ENCODE data around the gene FOXN3.
"Not testable (repeated sequence)": the region's sequence is repeated elsewhere in the genome, so short reads cannot be mapped to it uniquely, and the experiment has no call there.

Gene FOXN3

DNA sequence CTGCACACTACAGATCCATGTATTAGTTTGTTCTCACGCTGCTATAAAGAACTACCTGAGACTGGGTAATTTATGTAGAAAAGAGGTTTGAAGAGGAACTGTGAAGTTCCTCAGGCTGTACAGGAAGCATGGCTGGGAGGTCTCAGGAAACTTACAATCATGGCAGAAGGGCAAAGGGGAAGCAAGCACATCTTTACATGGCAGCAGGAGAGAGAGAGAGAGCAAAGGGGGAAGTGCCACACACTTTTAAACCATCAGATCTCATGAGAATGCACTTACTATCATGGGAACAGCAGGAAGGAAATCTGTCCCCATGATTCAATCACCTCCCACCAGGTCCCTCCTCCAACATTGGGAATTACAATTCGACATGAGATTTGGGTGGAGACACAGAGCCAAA, 265.3 kb downstream of the FOXN3 start:
- not testable (repeated sequence) for DNase-seq

DNA sequence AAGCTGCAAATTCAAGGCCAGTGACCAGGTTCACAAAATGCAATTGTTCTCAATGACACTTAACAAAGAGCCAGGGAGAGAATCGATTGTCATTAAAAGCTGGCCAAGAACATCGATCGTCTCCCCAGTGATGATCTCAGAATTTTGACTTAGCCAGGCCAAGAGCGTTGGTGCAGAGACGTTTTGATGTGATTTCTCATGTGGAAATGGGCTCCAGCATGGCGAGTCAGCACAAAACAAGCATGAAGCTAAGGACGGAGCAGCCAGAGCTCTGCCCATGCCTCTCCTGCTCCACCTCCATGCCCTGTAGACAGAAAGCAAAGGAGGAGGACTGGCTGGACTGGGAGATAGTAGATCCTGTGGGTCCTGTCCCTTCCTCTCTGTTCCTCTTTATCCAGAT, 270.8 kb downstream of the FOXN3 start:
- DNase-seq = no peak

- DNase-seq = no peak
These were observed 272.4 kb downstream of the FOXN3 start for GRCh38 chr14:89144642-89145041.

- no peak for DNase-seq
These were observed 273.0 kb downstream of the FOXN3 start for GRCh38 chr14:89144066-89144465.

GRCh38 chr14:89143595-89143994, 273.4 kb downstream of the FOXN3 start:
- no peak for DNase-seq

DNA sequence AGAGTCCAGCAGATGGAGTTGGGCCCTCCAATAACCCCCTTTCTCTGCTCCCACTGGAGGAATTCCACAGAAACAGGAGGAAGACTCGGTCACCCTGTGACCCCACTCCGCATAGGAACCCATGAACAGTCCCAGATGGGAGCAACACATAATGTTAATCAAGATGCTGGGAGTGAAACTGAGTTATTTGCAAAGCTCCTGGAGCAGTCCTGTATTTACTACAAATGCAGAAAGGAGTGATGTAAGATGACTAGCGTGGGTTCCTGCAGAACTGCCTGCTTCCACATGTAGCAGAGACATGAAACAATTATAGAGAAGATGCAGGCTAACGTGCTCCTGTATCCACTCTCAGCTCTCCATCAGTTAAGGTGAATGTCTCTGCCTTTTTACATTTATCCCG, 274.7 kb downstream of the FOXN3 start:
- DNase-seq = no peak

- DNase-seq = no peak
These were observed 275.2 kb downstream of the FOXN3 start for GRCh38 chr14:89141862-89142261.

DNA sequence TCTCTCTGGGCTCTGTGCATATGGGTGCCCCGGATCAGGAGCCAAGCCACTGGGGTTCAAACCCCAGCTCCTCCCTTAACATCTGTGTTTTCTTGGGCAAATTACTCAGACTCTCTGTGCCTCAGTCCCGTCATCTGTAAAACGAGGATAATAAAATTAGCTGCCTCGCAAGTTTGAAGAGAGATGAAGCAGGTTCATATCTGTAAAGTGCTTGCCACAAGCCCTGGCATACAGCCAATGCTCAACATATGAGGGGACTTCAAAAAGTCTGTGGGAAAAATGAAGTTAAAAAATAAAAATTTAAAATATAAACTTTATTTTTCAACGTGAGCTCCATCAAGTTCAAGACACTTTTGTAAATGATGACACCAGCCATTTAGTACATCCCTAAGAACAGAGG, 276.7 kb downstream of the FOXN3 start:
- DNase-seq = no peak

DNA sequence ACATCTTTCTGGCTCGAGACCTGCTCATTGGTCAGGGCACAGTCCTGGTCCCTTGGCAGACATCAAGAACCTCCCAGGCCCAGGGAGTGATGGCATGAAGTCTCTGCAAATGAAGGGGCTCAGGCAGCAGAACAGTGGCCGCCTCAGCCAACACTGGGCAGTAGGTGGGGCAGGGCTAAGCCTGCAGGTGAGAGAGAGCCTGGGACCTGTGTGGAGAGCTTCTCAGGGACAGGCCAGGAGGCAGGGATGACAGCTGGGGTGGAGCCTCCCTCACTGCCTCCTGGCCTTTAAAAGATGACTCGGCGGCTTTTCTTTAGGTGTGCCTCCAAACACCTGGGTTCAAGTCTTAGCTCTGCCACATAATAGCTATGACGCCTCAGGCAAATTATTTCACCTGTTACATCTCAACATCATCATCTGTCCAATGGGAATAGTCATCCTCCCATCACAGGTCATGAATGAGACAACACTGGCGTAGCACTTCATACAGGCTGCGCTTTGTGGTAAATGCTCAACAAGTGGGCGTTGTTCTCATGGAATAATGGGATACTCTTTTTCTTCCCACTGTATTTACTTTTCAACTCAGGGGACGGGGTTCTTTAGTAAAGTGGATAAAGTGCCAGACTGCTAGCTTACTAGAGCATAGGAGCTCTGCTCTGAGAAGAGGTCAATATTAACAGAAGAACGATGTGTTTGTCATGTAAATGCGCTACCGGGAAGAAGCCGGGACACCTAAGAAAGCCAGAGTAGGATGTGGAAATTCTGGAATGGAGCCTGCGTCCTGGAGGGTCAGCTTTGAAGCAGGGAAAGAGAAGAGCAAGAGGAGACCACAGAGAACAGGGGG, 277.4 kb downstream of the FOXN3 start:
- no peak for DNase-seq

GRCh38 chr14:89138846-89139245, 278.2 kb downstream of the FOXN3 start:
- no peak for DNase-seq

- no peak for DNase-seq
These were observed 279.4 kb downstream of the FOXN3 start for GRCh38 chr14:89137526-89138163.

- no peak for DNase-seq
These were observed 280.4 kb downstream of the FOXN3 start for GRCh38 chr14:89136587-89136986.

DNA sequence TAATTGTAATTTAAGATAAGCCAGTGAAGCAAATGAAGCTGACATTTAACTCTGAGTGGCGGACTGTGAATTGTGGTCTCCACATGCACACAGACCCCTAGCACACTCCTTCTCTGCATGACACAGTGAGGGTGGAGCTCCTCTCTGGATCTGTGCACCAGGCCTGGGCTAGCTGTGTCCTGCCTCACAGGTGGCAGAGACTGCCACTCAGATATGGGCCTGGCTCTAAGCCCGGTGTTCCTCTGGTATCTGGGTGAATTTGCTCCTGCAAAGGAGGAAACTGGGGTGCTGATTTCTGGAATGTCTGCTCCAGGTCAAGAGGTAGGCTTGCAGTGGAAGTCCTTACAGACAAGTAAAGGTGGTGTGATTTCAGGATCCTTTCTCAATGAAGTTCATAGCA, 282.4 kb downstream of the FOXN3 start:
- DNase-seq = no peak

GRCh38 chr14:89131004-89131750, 285.9 kb downstream of the FOXN3 start:
- DNase-seq = no peak

DNA sequence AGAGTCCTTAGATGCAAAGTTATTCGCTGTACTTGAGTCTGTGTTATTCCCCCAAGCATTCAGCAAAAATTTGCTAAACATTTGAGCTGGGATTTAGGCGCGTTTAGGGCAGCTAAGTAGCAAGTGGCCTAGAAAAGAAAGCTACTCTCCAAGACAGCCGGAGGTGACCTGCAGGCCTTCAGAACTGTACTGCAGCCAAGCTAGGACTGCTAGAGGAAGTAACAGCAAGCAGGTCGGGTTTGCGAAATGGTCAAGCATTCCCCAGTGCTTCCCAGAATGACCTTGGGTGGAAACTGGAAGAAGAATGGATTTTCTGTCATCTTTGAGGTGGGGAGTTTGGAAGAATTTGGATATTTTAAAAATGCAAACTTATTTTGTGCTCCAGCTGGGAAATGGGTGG, 287.5 kb downstream of the FOXN3 start:
- DNase-seq = no peak

GRCh38 chr14:89128311-89129026, 288.6 kb downstream of the FOXN3 start:
- no peak for DNase-seq

DNA sequence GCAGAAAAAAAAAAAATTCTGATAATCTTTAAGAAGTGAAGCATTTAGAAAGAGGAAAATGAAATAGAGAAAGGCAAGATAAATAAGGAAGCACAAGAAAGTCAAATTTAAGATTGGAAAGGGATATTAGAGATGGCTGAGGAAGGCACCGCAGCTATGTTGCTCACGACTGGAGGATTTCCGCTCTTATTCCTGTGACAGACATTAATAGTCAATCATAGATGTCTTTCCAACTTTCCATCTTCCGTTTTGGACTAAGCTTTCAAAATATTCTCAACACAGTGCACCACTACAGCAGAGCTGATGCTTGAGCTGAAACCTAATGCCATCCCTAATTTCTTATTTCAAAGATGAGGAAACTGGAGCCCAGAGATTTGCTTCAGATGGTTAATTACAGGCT, 290.6 kb downstream of the FOXN3 start:
- DNase-seq = no peak

GRCh38 chr14:89125216-89125615, 291.8 kb downstream of the FOXN3 start:
- DNase-seq = no peak

DNA sequence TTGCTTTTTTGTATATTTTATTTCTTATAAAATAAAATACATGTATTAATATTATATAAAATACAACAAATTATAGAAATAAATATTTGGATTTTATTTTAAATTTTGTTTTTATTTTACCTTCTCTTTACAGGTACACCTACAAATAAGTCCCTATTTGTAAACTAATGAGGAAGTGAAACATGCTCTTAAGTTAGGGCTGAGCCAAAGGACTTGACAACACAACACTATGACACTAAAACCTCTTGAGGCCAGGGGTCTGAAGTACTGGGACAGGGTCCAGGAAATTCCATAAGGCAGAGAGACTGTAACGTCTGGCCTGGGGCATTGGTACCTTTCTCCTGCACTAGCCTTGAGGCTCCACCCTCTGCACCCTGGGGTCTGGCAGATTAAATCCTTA, 293.2 kb downstream of the FOXN3 start:
- no peak for DNase-seq

GRCh38 chr14:89123215-89123614, 293.8 kb downstream of the FOXN3 start:
- no peak for DNase-seq

- no peak for DNase-seq
These were observed 294.9 kb downstream of the FOXN3 start for GRCh38 chr14:89121968-89122620.

DNA sequence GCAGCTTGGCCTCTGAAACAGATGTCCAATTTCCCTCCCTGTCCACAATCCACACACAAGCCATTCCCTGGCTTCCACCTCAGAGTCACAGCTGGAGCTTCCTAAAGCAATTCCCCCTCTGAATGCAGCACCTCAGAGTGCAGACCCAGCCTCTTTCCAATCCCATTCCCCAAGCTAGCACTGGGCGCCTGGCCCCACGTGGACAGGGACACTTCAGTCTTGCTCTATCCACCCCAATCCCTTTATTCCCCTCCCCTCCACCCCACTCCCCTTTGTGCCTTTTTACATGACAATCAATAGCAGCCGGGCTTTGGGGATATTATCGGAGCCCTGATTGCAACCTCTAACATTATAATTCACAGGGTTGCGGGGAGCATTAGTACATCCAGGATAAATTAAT, 300.0 kb downstream of the FOXN3 start:
- DNase-seq = no peak

DNA sequence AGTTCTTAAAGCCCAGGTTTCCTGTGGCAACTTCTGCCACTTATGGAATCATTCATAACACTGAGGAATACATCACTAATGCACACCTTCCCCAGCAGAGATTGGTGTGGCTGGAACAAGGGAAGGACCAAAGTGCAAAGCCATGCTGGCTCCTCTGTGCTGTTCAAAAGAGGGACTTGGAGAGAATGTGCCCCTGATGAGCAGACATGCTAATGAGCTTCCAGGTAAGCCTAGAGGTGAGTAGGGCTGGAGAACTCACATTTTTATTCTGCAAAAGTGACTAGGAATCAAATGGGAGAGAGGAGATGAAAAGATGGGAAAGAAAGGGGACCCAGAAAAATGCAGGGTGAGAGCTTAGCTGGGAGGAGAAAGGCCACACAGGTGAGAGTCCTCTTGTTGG, 302.9 kb downstream of the FOXN3 start:
- no peak for DNase-seq
